Fibroblast of gingiva (primary cell): ENCODE results near the gene MUCL1.
"Not testable (repeated sequence)": the region's sequence is repeated elsewhere in the genome, so short reads cannot be mapped to it uniquely, and the experiment has no call there.

ENCODE experiments used
- DNase-seq: peaks from one replicate; pipeline ENCODE4 v3.0.0-alpha.2; 2011; ENCODE audit warnings: low read depth

MUCL1 gene

GRCh38 chr12:54853933-54854538 is at the start of gene MUCL1:
Gene MUCL1, plus strand, starts transcription at chr12:54854516. Its CDS starts 67 bp downstream, at chr12:54854583.
- peak; percentile 43 for DNase-seq

GRCh38 chr12:54821676-54822075 is 32.6 kb upstream of the MUCL1 start:
- DNase-seq, result no peak

- DNase-seq, result no peak
Observed at GRCh38 chr12:54824402-54824801, 29.9 kb upstream of the MUCL1 start.

- DNase-seq, result no peak
Observed at GRCh38 chr12:54829511-54829910, 24.8 kb upstream of the MUCL1 start.

- no peak for DNase-seq
Observed at GRCh38 chr12:54830199-54830598, 24.1 kb upstream of the MUCL1 start.

- DNase-seq, result no peak
Observed at GRCh38 chr12:54831631-54832030, 22.7 kb upstream of the MUCL1 start.

GRCh38 chr12:54840244-54840865 is 14.0 kb upstream of the MUCL1 start:
- no peak for DNase-seq

- DNase-seq, result no peak
Observed at GRCh38 chr12:54857406-54857805, 3.1 kb downstream of the MUCL1 start.

- DNase-seq, result no peak
Observed at GRCh38 chr12:54858562-54858961, 4.2 kb downstream of the MUCL1 start.

- no peak for DNase-seq
Observed at GRCh38 chr12:54859502-54859901, 5.2 kb downstream of the MUCL1 start.

GRCh38 chr12:54861927-54862326 is 7.6 kb downstream of the MUCL1 start:
- no peak for DNase-seq

GRCh38 chr12:54863948-54864618 is 9.8 kb downstream of the MUCL1 start:
- no peak for DNase-seq

- DNase-seq, result no peak
Observed at GRCh38 chr12:54865683-54866324, 11.5 kb downstream of the MUCL1 start.

- no peak for DNase-seq
Observed at GRCh38 chr12:54868690-54869089, 14.4 kb downstream of the MUCL1 start.

GRCh38 chr12:54870048-54870447 is 15.7 kb downstream of the MUCL1 start:
- DNase-seq, result no peak

- no peak for DNase-seq
Observed at GRCh38 chr12:54870617-54871016, 16.3 kb downstream of the MUCL1 start.

- peak; percentile 55 for DNase-seq
Observed at GRCh38 chr12:54879150-54879549, 24.8 kb downstream of the MUCL1 start.

GRCh38 chr12:54879579-54879978 is 25.3 kb downstream of the MUCL1 start:
- DNase-seq, result no peak

GRCh38 chr12:54882079-54882478 is 27.8 kb downstream of the MUCL1 start:
- no peak for DNase-seq

GRCh38 chr12:54882597-54882996 is 28.3 kb downstream of the MUCL1 start:
- not testable (repeated sequence) for DNase-seq

GRCh38 chr12:54888428-54888827 is 34.1 kb downstream of the MUCL1 start:
- not testable (repeated sequence) for DNase-seq

- no peak for DNase-seq
Observed at GRCh38 chr12:54890339-54890738, 36.0 kb downstream of the MUCL1 start.
